GM23248 (cell line): ENCODE data around the gene PEPD. TPM values are rescaled to one million over a fixed set of nuclear protein-coding genes. Genes with fewer than 3 reads are reported as not detected.
A peak's percentile ranks its signal among the peaks of the same experiment; 100 is the strongest.

Experiments used
- DNase-seq: peaks from one replicate; pipeline ENCODE4 v3.0.0-alpha.2; 2015
- H2AFZ ChIP-seq: fragments of 200-600 bp; sonication (generic); 2 replicates; pipeline ENCODE4 v1.6.1; 2016; ENCODE audit warnings: antibody characterized with exemption
- H3F3A ChIP-seq: fragments of 200-600 bp; sonication (generic); 2 replicates; pipeline ENCODE4 v1.6.1; 2016; ENCODE audit warnings: mild to moderate bottlenecking, antibody characterized with exemption, mixed run types; ENCODE audit not compliant: insufficient read depth
- H3K27ac ChIP-seq: fragments of 200-600 bp; sonication (generic); 2 replicates; pipeline ENCODE4 v1.5.1; 2016; ENCODE audit warnings: mild to moderate bottlenecking
- H3K27me3 ChIP-seq: fragments of 200-600 bp; sonication (generic); replicated peaks from 2 replicates; pipeline ENCODE4 v1.6.1; 2016; ENCODE audit warnings: mild to moderate bottlenecking; ENCODE audit not compliant: insufficient read depth
- H3K36me3 ChIP-seq: fragments of 200-600 bp; sonication (generic); 2 replicates; pipeline ENCODE4 v1.6.1; 2016; ENCODE audit warnings: low read depth, mild to moderate bottlenecking
- H3K4me1 ChIP-seq: fragments of 200-600 bp; sonication (generic); 2 replicates; pipeline ENCODE4 v1.6.1; 2016; ENCODE audit warnings: mild to moderate bottlenecking; ENCODE audit not compliant: insufficient read depth
- H3K4me2 ChIP-seq: fragments of 200-600 bp; sonication (generic); one replicate; pipeline ENCODE4 v1.6.1; 2016; ENCODE audit warnings: mild to moderate bottlenecking; ENCODE audit not compliant: unreplicated experiment
- H3K4me3 ChIP-seq: fragments of 200-600 bp; sonication (generic); 2 replicates; pipeline ENCODE4 v1.5.1; 2016; ENCODE audit warnings: mild to moderate bottlenecking
- H3K79me2 ChIP-seq: fragments of 200-600 bp; sonication (generic); 2 replicates; pipeline ENCODE4 v1.6.1; 2016; ENCODE audit warnings: mild to moderate bottlenecking; ENCODE audit not compliant: insufficient read depth
- H3K9ac ChIP-seq: fragments of 200-600 bp; sonication (generic); 2 replicates; pipeline ENCODE4 v1.6.1; 2016; ENCODE audit warnings: mild to moderate bottlenecking
- H3K9me2 ChIP-seq: fragments of 200-600 bp; sonication (generic); 2 replicates; pipeline ENCODE4 v1.6.1; 2016; ENCODE audit warnings: mixed run types, mild to moderate bottlenecking, moderate library complexity; ENCODE audit not compliant: insufficient read depth
- H3K9me3 ChIP-seq: fragments of 200-600 bp; sonication (generic); one replicate; pipeline ENCODE4 v1.6.1; 2017; ENCODE audit warnings: low read depth
- H4K20me1 ChIP-seq: fragments of 200-600 bp; sonication (generic); 2 replicates; pipeline ENCODE4 v1.6.0; 2016; ENCODE audit not compliant: insufficient read depth
- EZH2 ChIP-seq: fragments of 200-600 bp; sonication (generic); IDR thresholded peaks from 2 replicates; pipeline ENCODE4 v1.6.1; 2018; ENCODE audit warnings: antibody characterized with exemption, mild to moderate bottlenecking; ENCODE audit not compliant: insufficient read depth, poor library complexity, severe bottlenecking
- EZH2phosphoT487 ChIP-seq: fragments of 200-600 bp; sonication (generic); IDR thresholded peaks from 2 replicates; pipeline ENCODE4 v1.6.1; 2018; ENCODE audit warnings: antibody characterized with exemption, moderate library complexity, mild to moderate bottlenecking, low read depth; ENCODE audit not compliant: insufficient read depth
- WGBS, 2 experiments: methylation state at CpG; one replicate each; pipeline ENCODE4 v1.1.6; 2015 to 2017; ENCODE audit warnings: low lambda C conversion rate in 2 of 2, low coverage in 1 of 2; ENCODE audit errors: missing lambda C conversion rate in 2 of 2; 5-methylcytosine and 5-hydroxymethylcytosine counted together
- in situ Hi-C: fragments of 300-500 bp; cut with MboI; formaldehyde crosslinking; loops from 2 replicates; pipeline ENCODE4 v1.15.0; 2020
- polyA plus RNA-seq: library from polyadenylated mRNA; unstranded; fragments of >200 nt; fragmentation: Nextera tagmentation; extraction: Ambion mirVana; gene quantifications from 2 replicates; pipeline ENCODE4 v1.2.1, GENCODE V29; 2016
- total RNA-seq: library from RNA; depleted of rRNA; stranded (reverse); fragments of >200 nt; shearing (Covaris generic); gene quantifications from 2 replicates; pipeline ENCODE4 v1.2.3, GENCODE V29; 2014

PEPD gene
- total and polyA plus RNA-seq, 2 experiments from 2014 or later: 54.8 to 86.5 TPM

- in situ Hi-C loops: no loop called here
- H3K4me3 ChIP-seq: peak overlapping the region; percentile 100; the same call in 1 of the 2 replicates
- no peak for DNase-seq
- H4K20me1 ChIP-seq: peaks cover 64% of the 10 kb centered on the region
- H3F3A ChIP-seq: peaks cover 58% of the 10 kb centered on the region
- TF ChIP-seq EZH2: no peak
- no peak for TF ChIP-seq EZH2phosphoT487
- H3K4me1 ChIP-seq: peaks cover 36% of the 10 kb centered on the region
- H3K27ac ChIP-seq: peak overlapping the region; percentile 97
- no peaks in the 10 kb centered on the region for H3K27me3 ChIP-seq
- peaks cover 19% of the 10 kb centered on the region for H3K36me3 ChIP-seq
- peak overlapping the region; percentile 14; the same call in 1 of the 2 replicates for H3K9ac ChIP-seq
- no peaks in the 10 kb centered on the region for H3K9me2 ChIP-seq
- H3K4me2 ChIP-seq: peak overlapping the region; percentile 24
- peaks cover 80% of the 10 kb centered on the region for H3K79me2 ChIP-seq
- no peak overlapping the region for H2AFZ ChIP-seq
- H3K9me3 ChIP-seq: no peaks in the 10 kb centered on the region
- WGBS, 2 experiments: 89% methylated on average over 7 of the region's 7 CpGs
These were observed 144.5 kb downstream of the PEPD start for GRCh38 chr19:33376941-33377557.

- in situ Hi-C loops: no loop called here
- Histone ChIP-seq H3K27me3 (no peaks in the 10 kb centered on the region), H3F3A (peaks cover 58% of the 10 kb centered on the region), H3K36me3 (peaks cover 19% of the 10 kb centered on the region), H4K20me1 (peaks cover 58% of the 10 kb centered on the region), H3K9me3 (no peaks in the 10 kb centered on the region), H3K79me2 (peaks cover 74% of the 10 kb centered on the region), H3K4me2 (peak overlapping the region; percentile 92), H3K4me1 (peaks cover 36% of the 10 kb centered on the region), H3K9ac (peak overlapping the region; percentile 99), H3K27ac (peak overlapping the region; percentile 97), H2AFZ (no peak overlapping the region), H3K4me3 (peak overlapping the region; percentile 100), H3K9me2 (no peaks in the 10 kb centered on the region)
- TF ChIP-seq EZH2: no peak
- no peak for TF ChIP-seq EZH2phosphoT487
- WGBS, 2 experiments: 4 to 5% methylated on average over 2 of the region's 2 CpGs
- DNase-seq: peak; percentile 94
These were observed 145.2 kb downstream of the PEPD start for GRCh38 chr19:33376423-33376822.

DNA sequence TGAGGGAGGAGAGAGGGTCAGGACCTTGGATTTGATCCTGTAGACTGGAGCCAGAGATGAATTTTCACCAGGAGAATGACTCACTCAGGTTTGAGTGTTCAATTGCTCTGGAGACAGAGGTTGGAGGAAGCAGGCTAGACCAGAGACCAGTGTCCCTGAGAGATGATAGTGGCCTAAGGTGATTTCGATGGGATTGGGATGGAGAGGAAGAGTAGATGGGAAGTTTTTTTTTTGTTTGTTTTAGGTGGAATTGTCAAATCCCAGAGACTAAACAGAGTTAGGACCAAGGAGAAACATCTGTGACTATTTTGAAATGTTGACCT lies 145.8 kb downstream of the PEPD start:
- H2AFZ ChIP-seq: no peak overlapping the region
- TF ChIP-seq EZH2: no peak
- no peak for TF ChIP-seq EZH2phosphoT487
- peaks cover 17% of the 10 kb centered on the region for H3K36me3 ChIP-seq
- DNase-seq: peak; percentile 61
- H3F3A ChIP-seq: peaks cover 57% of the 10 kb centered on the region
- 83 to 100% methylated on average over 1 of the region's 1 CpG for WGBS, 2 experiments
- H3K79me2 ChIP-seq: peaks cover 68% of the 10 kb centered on the region
- in situ Hi-C loops: no loop called here
- no peaks in the 10 kb centered on the region for H3K9me2 ChIP-seq
- H3K4me1 ChIP-seq: peaks cover 36% of the 10 kb centered on the region
- H3K4me2 ChIP-seq: peak overlapping the region; percentile 92
- H3K27ac ChIP-seq: peak overlapping the region; percentile 97
- peak overlapping the region; percentile 99 for H3K9ac ChIP-seq
- no peaks in the 10 kb centered on the region for H3K9me3 ChIP-seq
- peak overlapping the region; percentile 100 for H3K4me3 ChIP-seq
- peaks cover 53% of the 10 kb centered on the region for H4K20me1 ChIP-seq
- no peaks in the 10 kb centered on the region for H3K27me3 ChIP-seq

DNA sequence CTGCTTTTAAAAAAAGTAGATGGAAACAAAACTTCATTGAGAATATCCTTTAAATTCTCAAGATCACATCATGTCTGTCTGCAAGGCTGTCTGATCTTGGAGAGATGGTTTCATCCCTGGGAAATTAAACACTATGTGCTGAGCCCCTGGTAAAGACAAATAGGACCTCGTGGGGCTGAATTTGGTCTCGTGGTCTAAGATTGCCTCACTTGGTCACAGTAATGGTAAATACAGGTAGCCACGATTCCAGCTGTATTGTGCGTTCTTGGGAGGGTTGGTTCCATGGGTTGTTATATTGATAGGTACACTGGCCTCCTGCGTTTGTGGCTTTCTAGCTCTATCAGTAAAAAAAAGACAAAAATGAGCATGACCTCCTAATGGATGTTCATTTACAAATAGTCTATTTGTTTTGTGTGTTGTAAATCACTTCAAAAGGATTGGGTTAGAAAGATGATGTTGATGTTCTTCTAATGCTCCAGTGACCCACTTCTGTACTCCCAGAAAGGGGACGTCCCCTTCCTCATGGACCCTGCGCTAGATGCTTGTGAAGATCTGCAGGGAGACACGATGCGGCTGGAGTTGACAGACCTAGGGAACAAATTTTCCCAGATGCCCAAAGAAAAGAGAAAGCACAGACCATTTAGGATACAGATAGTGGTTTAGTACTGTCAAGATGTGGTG lies 146.3 kb downstream of the PEPD start:
- in situ Hi-C loops: no loop called here
- Histone ChIP-seq H2AFZ (no peak overlapping the region), H3K27ac (peak overlapping the region; percentile 97), H3K27me3 (no peaks in the 10 kb centered on the region), H3F3A (peaks cover 52% of the 10 kb centered on the region), H3K4me1 (peaks cover 36% of the 10 kb centered on the region), H3K4me2 (peak overlapping the region; percentile 92), H3K79me2 (peaks cover 63% of the 10 kb centered on the region), H3K9me3 (no peaks in the 10 kb centered on the region), H3K4me3 (peak overlapping the region; percentile 100), H3K9me2 (no peaks in the 10 kb centered on the region), H4K20me1 (peaks cover 48% of the 10 kb centered on the region), H3K36me3 (peaks cover 12% of the 10 kb centered on the region), H3K9ac (peak overlapping the region; percentile 99)
- TF ChIP-seq EZH2: no peak
- no peak for TF ChIP-seq EZH2phosphoT487
- WGBS, 2 experiments: 72 to 73% methylated on average over 9 of the region's 9 CpGs
- DNase-seq: no peak
